Left renal cortex interstitium (tissue), 4 donors: ENCODE results near the gene ETV1. TPM values are rescaled to one million over a fixed set of nuclear protein-coding genes. Genes with fewer than 3 reads are reported as not detected.

ENCODE experiments used
- DNase-seq, 4 donors: peaks; one replicate each; pipeline ENCODE4 v3.0.0-alpha.2; 2013; ENCODE audit warnings: low read depth in 4 of 4, low spot score in 2 of 4, missing footprints in 1 of 4
- polyA plus RNA-seq, 4 donors: library from polyadenylated mRNA; unstranded; fragments of 120-200 nt; gene quantifications; one replicate each; pipeline ENCODE4 v1.2.1, GENCODE V29; 2013; ENCODE audit not compliant: insufficient read length in 4 of 4

Gene ETV1
- polyA plus RNA-seq, 4 donors: 31.6 to 40.5 (median 34.8) TPM

- no peak for DNase-seq
Observed at GRCh38 chr7:13886356-13886755, 103.1 kb downstream of the ETV1 start.

GRCh38 chr7:13882051-13882450 lies 107.4 kb downstream of the ETV1 start:
- DNase-seq: no peak

- DNase-seq: no peak
Observed at GRCh38 chr7:13880789-13881188, 108.7 kb downstream of the ETV1 start.

GRCh38 chr7:13879994-13880686 lies 109.3 kb downstream of the ETV1 start:
- DNase-seq: no peak

- no peak for DNase-seq
Observed at GRCh38 chr7:13879143-13879542, 110.3 kb downstream of the ETV1 start.

- no peak for DNase-seq
Observed at GRCh38 chr7:13878154-13878553, 111.3 kb downstream of the ETV1 start.

DNA sequence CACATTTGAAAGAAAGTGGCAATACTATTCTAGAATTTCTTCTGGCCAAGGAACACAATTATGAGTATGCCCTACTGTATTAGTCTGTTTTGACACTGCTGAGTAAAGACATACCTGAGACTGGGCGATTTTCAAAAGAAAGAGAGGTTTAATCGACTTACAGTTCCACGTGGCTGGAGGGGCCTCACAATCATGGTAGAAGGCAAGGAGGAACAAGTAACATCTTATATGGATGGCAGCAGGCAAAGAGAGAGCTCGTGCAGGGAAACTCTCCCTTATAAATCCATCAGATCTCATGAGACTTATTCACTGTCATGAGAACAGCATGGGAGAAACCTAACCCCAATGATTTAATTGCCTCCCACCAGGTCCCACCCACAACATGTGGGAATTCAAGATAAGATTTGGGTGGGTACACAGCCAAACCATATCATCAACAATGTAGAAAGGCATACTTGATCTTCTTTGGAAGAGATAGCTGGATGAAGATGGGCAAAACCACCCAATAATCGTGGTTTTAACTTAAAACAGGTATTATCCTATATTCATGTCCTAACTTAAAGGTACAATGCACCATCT lies 113.9 kb downstream of the ETV1 start:
- DNase-seq: no peak

GRCh38 chr7:13874783-13875182 lies 114.7 kb downstream of the ETV1 start:
- DNase-seq: peak in 1 of 4 donors; percentile 3

- DNase-seq: no peak
Observed at GRCh38 chr7:13872709-13873108, 116.8 kb downstream of the ETV1 start.

DNA sequence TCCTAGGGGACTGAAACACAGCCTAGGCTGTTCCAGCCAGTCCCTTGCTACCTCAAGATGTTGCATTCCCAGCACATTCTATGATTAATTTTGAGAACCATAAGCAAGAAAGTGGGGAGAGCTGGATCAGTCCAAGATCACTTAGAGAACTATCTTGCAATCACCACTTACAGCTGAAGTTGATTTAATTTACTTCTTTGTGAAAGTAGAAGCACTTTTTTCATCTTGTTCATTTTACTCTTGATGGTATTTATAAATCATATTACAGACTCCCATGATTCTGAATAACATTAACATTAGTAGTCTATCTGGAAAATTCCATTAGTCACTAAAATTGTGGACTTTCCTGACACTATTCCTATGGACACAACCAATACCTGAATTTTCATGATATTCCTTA lies 118.5 kb downstream of the ETV1 start:
- no peak for DNase-seq

GRCh38 chr7:13860734-13861133 lies 128.7 kb downstream of the ETV1 start:
- no peak for DNase-seq

DNA sequence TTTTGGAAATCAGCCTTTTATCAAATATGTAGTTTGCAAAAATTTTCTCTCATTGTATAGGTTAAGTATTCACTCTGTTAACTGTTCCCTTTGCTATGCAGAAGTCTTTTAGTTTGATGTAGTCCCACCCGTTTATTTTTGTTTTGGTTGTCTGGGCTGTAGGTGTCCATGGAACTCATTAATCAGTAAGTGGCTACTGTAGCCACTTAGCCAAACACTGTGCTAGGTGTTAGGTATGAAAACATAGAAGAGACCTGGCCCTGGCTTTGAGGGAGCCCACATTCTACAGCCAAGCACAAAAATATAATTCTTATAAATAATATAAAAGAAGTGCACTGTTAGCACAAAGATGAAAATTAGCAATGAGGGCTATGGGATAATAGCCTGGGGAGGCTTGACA lies 133.5 kb downstream of the ETV1 start:
- DNase-seq: no peak

- no peak for DNase-seq
Observed at GRCh38 chr7:13852281-13852968, 137.0 kb downstream of the ETV1 start.

DNA sequence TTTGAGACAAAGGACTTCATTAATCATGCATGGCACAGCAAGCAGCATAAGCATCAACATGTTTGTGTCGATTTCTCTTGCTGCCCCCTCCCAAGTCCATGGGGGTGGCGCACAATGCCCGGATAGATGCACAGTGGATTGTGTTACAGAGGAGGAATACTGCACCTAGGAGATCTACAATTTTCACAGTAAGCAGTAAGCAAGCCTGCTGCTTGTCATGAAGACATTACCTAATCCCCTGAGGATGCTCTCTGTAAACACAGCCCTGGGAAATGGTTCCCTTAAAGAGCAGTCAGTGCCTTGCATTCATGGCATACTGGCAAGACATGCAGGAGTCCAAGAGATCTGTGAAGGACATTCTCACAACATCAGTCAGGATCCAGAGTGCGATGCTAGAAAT lies 137.7 kb downstream of the ETV1 start:
- DNase-seq: peak in 1 of 4 donors; percentile 2

GRCh38 chr7:13850185-13850752 lies 139.2 kb downstream of the ETV1 start:
- no peak for DNase-seq

- DNase-seq: no peak
Observed at GRCh38 chr7:13849163-13849892, 140.1 kb downstream of the ETV1 start.

DNA sequence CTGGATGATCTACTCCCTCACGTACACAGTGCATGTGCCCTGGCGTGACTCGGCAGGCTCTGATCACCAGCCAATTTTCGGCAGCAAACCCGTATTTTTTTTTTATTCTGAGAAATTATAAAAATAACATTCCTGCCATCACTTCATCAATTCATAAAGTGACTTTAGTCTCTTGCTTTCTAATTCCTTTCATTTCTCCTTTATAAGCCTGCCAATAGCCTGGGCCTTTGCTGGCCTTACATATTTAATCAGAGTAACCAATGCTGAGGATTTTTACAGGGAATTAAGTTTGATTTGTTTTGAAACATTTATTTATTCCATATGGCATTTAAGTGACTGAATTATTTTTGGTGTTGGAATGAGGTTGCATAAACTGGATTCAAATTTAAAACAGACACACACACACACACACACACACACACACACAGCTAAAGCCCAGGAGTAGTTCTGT lies 140.8 kb downstream of the ETV1 start:
- no peak for DNase-seq

DNA sequence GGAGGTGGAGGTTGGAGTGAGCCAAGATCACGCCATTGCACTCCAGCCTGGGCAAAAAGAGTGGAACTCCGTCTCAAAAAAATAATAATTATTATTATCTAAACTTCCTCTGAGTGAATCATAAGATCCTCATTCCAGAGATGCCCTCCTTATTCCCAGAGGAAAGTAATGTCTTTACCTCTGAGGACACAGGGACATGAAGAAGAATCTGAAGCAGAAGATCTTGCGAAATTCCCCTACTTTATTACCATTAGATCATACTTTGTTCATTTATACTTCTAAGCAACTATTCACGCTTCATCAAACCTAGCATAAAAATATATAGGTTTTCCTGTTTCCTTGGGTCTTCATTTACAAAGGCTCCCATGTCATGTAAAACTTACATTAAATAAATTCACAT lies 143.1 kb downstream of the ETV1 start:
- DNase-seq: no peak

- DNase-seq: no peak
Observed at GRCh38 chr7:13845601-13846000, 143.9 kb downstream of the ETV1 start.

- DNase-seq: no peak
Observed at GRCh38 chr7:13844954-13845353, 144.5 kb downstream of the ETV1 start.

DNA sequence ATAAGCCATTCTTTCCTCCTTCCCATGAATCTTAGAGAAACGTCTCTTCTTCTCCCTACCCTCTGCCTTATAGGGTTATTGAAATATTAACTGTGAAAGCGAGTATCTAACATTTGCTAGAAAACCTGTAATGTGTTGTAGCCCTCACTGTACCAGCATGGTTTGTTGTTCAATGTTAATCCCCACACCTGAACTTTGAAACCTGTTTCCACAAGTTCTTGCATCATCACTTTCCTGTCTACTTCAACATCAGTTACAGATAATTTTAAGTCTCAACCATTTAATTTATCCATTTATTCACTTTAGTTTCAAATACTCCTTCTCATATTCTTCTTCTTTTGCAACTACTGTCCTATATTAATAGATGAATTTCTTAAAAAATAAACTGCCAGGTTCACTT lies 148.2 kb downstream of the ETV1 start:
- DNase-seq: no peak
